ENCODE data around the gene NSMCE4A.
"Not testable (repeated sequence)": the region's sequence is repeated elsewhere in the genome, so short reads cannot be mapped to it uniquely, and the experiment has no call there.

Gene NSMCE4A

GRCh38 chr10:122020226-122020625 is 45.2 kb upstream of the NSMCE4A start:
- Histone ChIP-seq H3K79me2 (no peaks in the 10 kb centered on the region), H3K9ac (no peak overlapping the region), H3K27ac (no peak overlapping the region), H3K4me2 (ENCODE audit: low read length) (no peak overlapping the region), H3K27me3 (ENCODE audit: control insufficient read depth, insufficient read depth, low read length) (no peaks in the 10 kb centered on the region), H3K4me3 (ENCODE audit: low read depth, low read length) (no peak overlapping the region), H2AFZ (peak overlapping the region; percentile 95), H3K9me3 (ENCODE audit: control insufficient read depth, low read length) (no peaks in the 10 kb centered on the region), H3K4me1 (peaks cover 6% of the 10 kb centered on the region), H3K36me3 (ENCODE audit: control insufficient read depth, insufficient read depth, low read length) (no peaks in the 10 kb centered on the region)
- no peak for TF ChIP-seq CTCF (IDR thresholded peaks at IDR 0.05)

- no peak for TF ChIP-seq CTCF (IDR thresholded peaks at IDR 0.05)
- peak overlapping the region; percentile 95 for H2AFZ ChIP-seq
- H3K36me3 ChIP-seq (ENCODE audit: control insufficient read depth, insufficient read depth, low read length): no peaks in the 10 kb centered on the region
- H3K4me3 ChIP-seq (ENCODE audit: low read depth, low read length): peak overlapping the region; percentile 27
- H3K4me2 ChIP-seq (ENCODE audit: low read length): peak overlapping the region; percentile 62
- no peaks in the 10 kb centered on the region for H3K27me3 ChIP-seq (ENCODE audit: control insufficient read depth, insufficient read depth, low read length)
- H3K4me1 ChIP-seq: peaks cover 6% of the 10 kb centered on the region
- no peaks in the 10 kb centered on the region for H3K9me3 ChIP-seq (ENCODE audit: control insufficient read depth, low read length)
- H3K27ac ChIP-seq: peak overlapping the region; percentile 54
- H3K79me2 ChIP-seq: no peaks in the 10 kb centered on the region
- no peak overlapping the region for H3K9ac ChIP-seq
These were observed 44.5 kb upstream of the NSMCE4A start for GRCh38 chr10:122019414-122019975.

GRCh38 chr10:122018951-122019413 is 44.0 kb upstream of the NSMCE4A start:
- peak overlapping the region; percentile 27 for H3K4me3 ChIP-seq (ENCODE audit: low read depth, low read length)
- no peak for TF ChIP-seq CTCF (IDR thresholded peaks at IDR 0.05)
- no peak overlapping the region for H3K9ac ChIP-seq

GRCh38 chr10:122018491-122018890 is 43.5 kb upstream of the NSMCE4A start:
- TF ChIP-seq CTCF (IDR thresholded peaks at IDR 0.05): no peak
- Histone ChIP-seq H2AFZ (peak overlapping the region; percentile 95), H3K27me3 (ENCODE audit: control insufficient read depth, insufficient read depth, low read length) (no peaks in the 10 kb centered on the region), H3K27ac (no peak overlapping the region), H3K4me3 (ENCODE audit: low read depth, low read length) (no peak overlapping the region), H3K9ac (no peak overlapping the region), H3K4me1 (peaks cover 6% of the 10 kb centered on the region), H3K79me2 (no peaks in the 10 kb centered on the region), H3K36me3 (ENCODE audit: control insufficient read depth, insufficient read depth, low read length) (no peaks in the 10 kb centered on the region), H3K4me2 (ENCODE audit: low read length) (no peak overlapping the region), H3K9me3 (ENCODE audit: control insufficient read depth, low read length) (no peaks in the 10 kb centered on the region)

More at GRCh38 chr10:122018951-122019413, 44.0 kb upstream of the NSMCE4A start:
- Histone ChIP-seq H3K4me2 (ENCODE audit: low read length) (peak overlapping the region; percentile 62), H3K4me1 (peaks cover 6% of the 10 kb centered on the region), H2AFZ (peak overlapping the region; percentile 95), H3K27ac (peak overlapping the region; percentile 54), H3K79me2 (no peaks in the 10 kb centered on the region), H3K27me3 (ENCODE audit: control insufficient read depth, insufficient read depth, low read length) (no peaks in the 10 kb centered on the region), H3K9me3 (ENCODE audit: control insufficient read depth, low read length) (no peaks in the 10 kb centered on the region), H3K36me3 (ENCODE audit: control insufficient read depth, insufficient read depth, low read length) (no peaks in the 10 kb centered on the region)

- H3K9ac ChIP-seq: not testable (repeated sequence)
These were observed 42.9 kb upstream of the NSMCE4A start for GRCh38 chr10:122017926-122018325.

More at GRCh38 chr10:122017926-122018325, 42.9 kb upstream of the NSMCE4A start:
- not testable (repeated sequence) for H3K4me1 ChIP-seq; H3K4me3 ChIP-seq (ENCODE audit: low read depth, low read length); H3K9me3 ChIP-seq (ENCODE audit: control insufficient read depth, low read length); H3K79me2 ChIP-seq; H3K27me3 ChIP-seq (ENCODE audit: control insufficient read depth, insufficient read depth, low read length); H3K27ac ChIP-seq; H3K4me2 ChIP-seq (ENCODE audit: low read length); H3K36me3 ChIP-seq (ENCODE audit: control insufficient read depth, insufficient read depth, low read length)
- peak overlapping the region; percentile 95 for H2AFZ ChIP-seq

All from parathyroid adenoma (tissue), 2 donors.